WTC11 (cell line): ENCODE results near the gene ZNF213. TPM values are rescaled to one million over a fixed set of nuclear protein-coding genes. Genes with fewer than 3 reads are reported as not detected.
A peak's percentile ranks its signal among the peaks of the same experiment; 100 is the strongest.

Source experiments
- ATAC-seq: fragments of 200-7000 bp; cut with Tn5 transposase; 2 replicates; pipeline ENCODE4 v1.10.0; 2021; ENCODE audit warnings: mild to moderate bottlenecking, moderate library complexity
- CTCF ChIA-PET: fragments of 300-600 bp; sonication (Branson Sonifier 250); formaldehyde crosslinking; loops from one replicate; lab custom pipeline; 2021; ENCODE audit warnings: antibody characterized with exemption; lab: Charles Lee
- POLR2A ChIA-PET: fragments of 350-600 bp; sonication (Branson Sonifier 250); formaldehyde crosslinking; loops from one replicate; lab custom pipeline; 2021; ENCODE audit warnings: antibody characterized with exemption; lab: Charles Lee
- DNase-seq: peaks from one replicate; pipeline ENCODE4 v3.0.0; 2021; ENCODE audit warnings: low spot score
- H3K27ac Mint-ChIP-seq: 2 replicates; pipeline ENCODE4 v1.8.0; 2021; ENCODE audit warnings: mixed read lengths
- H3K27me3 Mint-ChIP-seq: 2 replicates; pipeline ENCODE4 v1.8.0; 2021; ENCODE audit warnings: low read depth, mild to moderate bottlenecking, moderate library complexity, mixed read lengths
- H3K36me3 Mint-ChIP-seq: 2 replicates; pipeline ENCODE4 v1.8.0; 2021; ENCODE audit warnings: mixed read lengths
- H3K4me1 Mint-ChIP-seq: 2 replicates; pipeline ENCODE4 v1.8.0; 2022; ENCODE audit warnings: mixed read lengths
- H3K4me3 Mint-ChIP-seq: 2 replicates; pipeline ENCODE4 v1.8.0; 2021; ENCODE audit warnings: mild to moderate bottlenecking, moderate library complexity, mixed read lengths
- H3K9me3 Mint-ChIP-seq: 2 replicates; pipeline ENCODE4 v1.8.0; 2021; ENCODE audit warnings: mixed read lengths
- ARID4B ChIP-seq: sonication (generic); formaldehyde crosslinking; IDR thresholded peaks from 2 replicates; pipeline ENCODE4 v1.8.0; 2023; ENCODE audit warnings: missing genetic modification reagents, mild to moderate bottlenecking, borderline replicate concordance
- ERG ChIP-seq: fragments of 250-450 bp; sonication (Bioruptor Pico); IDR thresholded peaks from 2 replicates; pipeline ENCODE4 v1.8.0; 2021; ENCODE audit warnings: mild to moderate bottlenecking
- FOXJ3 ChIP-seq: sonication (generic); formaldehyde crosslinking; IDR thresholded peaks from 2 replicates; pipeline ENCODE4 v1.9.0; 2021; ENCODE audit warnings: missing genetic modification reagents, mild to moderate bottlenecking, borderline replicate concordance
- IRF2 ChIP-seq: sonication (generic); formaldehyde crosslinking; IDR thresholded peaks from 2 replicates; pipeline ENCODE4 v1.8.0; 2022; ENCODE audit warnings: low read depth, missing genetic modification reagents, borderline replicate concordance
- JAZF1 ChIP-seq: fragments of 250-450 bp; sonication (Bioruptor Pico); IDR thresholded peaks from 2 replicates; pipeline ENCODE4 v1.9.0; 2021; ENCODE audit warnings: moderate library complexity, mild to moderate bottlenecking, inconsistent platforms
- MYBL2 ChIP-seq: sonication (generic); formaldehyde crosslinking; IDR thresholded peaks from 2 replicates; pipeline ENCODE4 v1.8.1; 2023; ENCODE audit warnings: mild to moderate bottlenecking, moderate library complexity, missing genetic modification reagents
- PRDM15 ChIP-seq: sonication (generic); formaldehyde crosslinking; IDR thresholded peaks from 2 replicates; pipeline ENCODE4 v1.8.0; 2022; ENCODE audit warnings: missing genetic modification reagents
- SMAD3 ChIP-seq: sonication (generic); formaldehyde crosslinking; IDR thresholded peaks from 2 replicates; pipeline ENCODE4 v1.8.0; 2022; ENCODE audit warnings: missing genetic modification reagents, mild to moderate bottlenecking, borderline replicate concordance
- STAT6 ChIP-seq: sonication (generic); formaldehyde crosslinking; conservative IDR thresholded peaks from 2 replicates; pipeline ENCODE4 v1.8.1; 2023; ENCODE audit warnings: mild to moderate bottlenecking, low read depth, missing genetic modification reagents, moderate library complexity
- ZNF138 ChIP-seq: sonication (generic); formaldehyde crosslinking; conservative IDR thresholded peaks from 2 replicates; pipeline ENCODE4 v1.8.1; 2022; ENCODE audit warnings: mild to moderate bottlenecking, moderate library complexity, missing genetic modification reagents
- total RNA-seq: library from RNA; stranded (reverse); gene quantifications from 3 replicates; pipeline ENCODE4 v1.2.3, GENCODE V29; 2021
- TF ChIP-seq, protein P1 (sequence below): sonication (generic); formaldehyde crosslinking; IDR thresholded peaks from 2 replicates; pipeline ENCODE4 v1.8.1; 2023; ENCODE audit warnings: mild to moderate bottlenecking, missing genetic modification reagents, moderate library complexity

ZNF213 gene
- total RNA-seq, 1 experiment from 2014 or later: 11.6 TPM

DNA sequence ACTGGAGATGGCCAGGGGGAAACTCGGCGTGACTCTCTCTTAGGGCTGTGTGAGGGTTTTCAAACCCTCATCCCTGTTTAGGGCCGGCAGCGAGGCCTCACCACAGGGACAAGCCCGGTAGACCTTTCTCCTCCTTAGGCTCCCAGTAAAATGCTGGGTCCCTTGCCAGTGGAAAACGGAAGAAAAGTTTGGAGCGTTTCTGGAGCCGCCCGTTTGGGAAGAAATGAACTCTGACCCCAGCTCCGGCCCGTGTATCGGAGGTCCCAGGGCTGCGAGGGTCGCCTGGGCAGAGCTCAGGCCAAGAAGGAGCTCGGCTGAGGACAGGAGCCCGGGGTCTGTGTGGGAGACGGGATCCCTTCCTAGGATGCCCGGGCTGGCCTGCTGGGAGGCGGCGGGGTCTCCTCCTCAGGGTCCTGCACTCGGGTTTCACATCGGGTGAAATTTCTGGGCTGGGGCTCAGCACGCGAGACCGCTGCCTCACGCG is 23.2 kb downstream of the ZNF213 start:
- peak; percentile 2 for ATAC-seq
- CTCF ChIA-PET: interaction anchor here (0.5 to 6.2 kb wide), 13 partner anchors 7 to 602 kb away, joined by 3 to 95 read pairs (median 5); partner anchors contain the start of gene ZNF213
- POLR2A ChIA-PET: interaction anchor here (0.5 to 3.4 kb wide), 10 partner anchors 8 to 254 kb away, joined by 3 to 41 read pairs (median 4); partner anchors contain the start of genes ZNF213 and ZSCAN10
- peaks cover 6% of the 10 kb centered on the region for H3K4me1 Mint-ChIP-seq
- H3K27me3 Mint-ChIP-seq: peaks cover 32% of the 10 kb centered on the region
- DNase-seq: no peak
- no peaks in the 10 kb centered on the region for H3K9me3 Mint-ChIP-seq
- H3K36me3 Mint-ChIP-seq: no peaks in the 10 kb centered on the region
- H3K27ac Mint-ChIP-seq: peak overlapping the region; percentile 80
- no peak for TF ChIP-seq ZNF138
- TF ChIP-seq IRF2 (CRISPR knock-in tag): no peak
- TF ChIP-seq, protein P1, sequence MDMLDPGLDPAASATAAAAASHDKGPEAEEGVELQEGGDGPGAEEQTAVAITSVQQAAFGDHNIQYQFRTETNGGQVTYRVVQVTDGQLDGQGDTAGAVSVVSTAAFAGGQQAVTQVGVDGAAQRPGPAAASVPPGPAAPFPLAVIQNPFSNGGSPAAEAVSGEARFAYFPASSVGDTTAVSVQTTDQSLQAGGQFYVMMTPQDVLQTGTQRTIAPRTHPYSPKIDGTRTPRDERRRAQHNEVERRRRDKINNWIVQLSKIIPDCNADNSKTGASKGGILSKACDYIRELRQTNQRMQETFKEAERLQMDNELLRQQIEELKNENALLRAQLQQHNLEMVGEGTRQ (CRISPR knock-in tag): no peak
- no peak for TF ChIP-seq MYBL2
- TF ChIP-seq JAZF1: no peak
- no peak for TF ChIP-seq FOXJ3 (CRISPR knock-in tag)
- no peak for TF ChIP-seq ERG (CRISPR knock-in tag)
- no peak for TF ChIP-seq PRDM15 (CRISPR knock-in tag)
- TF ChIP-seq ARID4B: no peak
- no peak for TF ChIP-seq STAT6 (CRISPR knock-in tag)
- TF ChIP-seq SMAD3 (CRISPR knock-in tag): no peak
- TF ChIP-seq, all 79 proteins: peak for 0
- H3K4me3 Mint-ChIP-seq: peak overlapping the region; percentile 91
